Mucosa of rectum (tissue), 2 donors: ENCODE results near the gene YIPF3.
A peak's percentile ranks its signal among the peaks of the same experiment; 100 is the strongest.

Experiments
- H3K27ac ChIP-seq, 2 donors: one replicate each; pipeline ENCODE4 v1.7.0; 2013; ENCODE audit warnings: inconsistent platforms in 2 of 2, low read depth in 2 of 2, low read length in 2 of 2
- H3K27me3 ChIP-seq, 2 donors: one replicate each; pipeline ENCODE4 v1.7.0; 2013; ENCODE audit warnings: low read length in 2 of 2; ENCODE audit not compliant: control insufficient read depth in 2 of 2, insufficient read depth in 2 of 2
- H3K36me3 ChIP-seq, 2 donors: one replicate each; pipeline ENCODE4 v1.7.0; 2013; ENCODE audit warnings: low read length in 2 of 2; ENCODE audit not compliant: control insufficient read depth in 2 of 2, insufficient read depth in 2 of 2
- H3K4me1 ChIP-seq, 2 donors: one replicate each; pipeline ENCODE4 v1.7.0; 2013; ENCODE audit warnings: low read length in 2 of 2, mild to moderate bottlenecking in 1 of 2; ENCODE audit not compliant: control insufficient read depth in 2 of 2, insufficient read depth in 2 of 2
- H3K4me3 ChIP-seq, 2 donors: one replicate each; pipeline ENCODE4 v1.7.0; 2013; ENCODE audit warnings: low read length in 2 of 2
- H3K9ac ChIP-seq, 2 donors: one replicate each; pipeline ENCODE4 v1.7.0; 2013; ENCODE audit warnings: low read length in 2 of 2, low read depth in 1 of 2, mild to moderate bottlenecking in 1 of 2
- H3K9me3 ChIP-seq, 2 donors: one replicate each; pipeline ENCODE4 v1.7.0; 2013; ENCODE audit warnings: low read length in 2 of 2; ENCODE audit not compliant: control insufficient read depth in 2 of 2
- donor health status: healthy.
- donor health status: Normal muscosa, but diverticular disease.

Gene YIPF3

DNA sequence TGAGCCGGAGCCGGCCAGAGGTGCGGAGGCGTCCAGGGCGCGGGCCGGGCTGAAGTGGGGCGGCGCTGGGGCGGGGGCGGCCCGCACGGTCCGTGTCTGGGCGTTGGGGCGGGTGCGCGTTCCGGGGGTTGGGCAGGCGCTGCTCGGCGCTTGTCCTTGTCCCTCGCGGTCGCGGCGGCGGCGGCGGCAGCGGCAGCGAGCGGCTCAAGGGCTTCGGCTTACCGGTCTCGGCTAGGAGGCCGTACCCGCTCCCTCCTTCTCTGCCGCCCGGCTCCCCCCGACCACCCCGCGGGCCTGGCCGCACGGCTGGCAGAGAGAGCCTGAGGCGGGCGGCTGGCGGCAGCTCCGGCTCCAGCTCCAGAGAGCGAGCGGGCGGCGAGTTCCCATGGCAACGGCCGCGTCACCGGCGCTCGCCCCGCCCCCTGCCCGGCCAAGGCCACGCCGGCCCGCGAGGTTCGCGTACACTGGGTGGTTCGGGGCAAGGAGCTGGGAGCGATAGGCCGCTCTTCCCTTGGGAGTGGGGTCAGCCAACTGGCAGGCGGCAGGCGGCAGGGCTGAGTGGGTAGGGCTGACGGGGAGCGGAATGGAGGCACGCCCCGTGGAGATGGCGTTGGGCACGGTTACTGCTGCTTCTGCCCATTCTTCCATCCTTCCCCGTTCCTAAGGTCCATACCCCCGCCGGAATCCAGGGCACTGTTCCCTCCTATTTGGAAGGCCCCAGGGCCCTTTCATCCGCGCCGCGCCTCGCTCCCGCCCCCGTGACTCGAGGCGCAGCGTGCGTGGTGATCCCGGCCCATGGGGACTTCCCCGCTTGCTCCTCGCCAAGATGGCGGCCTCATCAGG, 6.5 kb downstream of the YIPF3 start, which contains the start of gene LRRC73:
LRRC73 (minus strand) TSS at position 363 of the 843 bp plus-strand sequence. CDS start 561 bp downstream, outside the sequence.
- H3K27me3 ChIP-seq, result peaks cover 8% of the 10 kb centered on the region in 2 donors
- peak within 1 kb of the TSS; percentile 60 to 75 for H3K4me3 ChIP-seq
- H3K27ac ChIP-seq, result peak within 1 kb of the TSS; percentile 75 to 89
- H3K4me1 ChIP-seq, result peaks cover 20 to 22% of the 10 kb centered on the region in 2 donors
- H3K9ac ChIP-seq, result peak within 1 kb of the TSS; percentile 44 to 65
- H3K9me3 ChIP-seq, result no peaks in the 10 kb centered on the region
- peaks cover 32 to 44% of the 10 kb centered on the region in 2 donors for H3K36me3 ChIP-seq

DNA sequence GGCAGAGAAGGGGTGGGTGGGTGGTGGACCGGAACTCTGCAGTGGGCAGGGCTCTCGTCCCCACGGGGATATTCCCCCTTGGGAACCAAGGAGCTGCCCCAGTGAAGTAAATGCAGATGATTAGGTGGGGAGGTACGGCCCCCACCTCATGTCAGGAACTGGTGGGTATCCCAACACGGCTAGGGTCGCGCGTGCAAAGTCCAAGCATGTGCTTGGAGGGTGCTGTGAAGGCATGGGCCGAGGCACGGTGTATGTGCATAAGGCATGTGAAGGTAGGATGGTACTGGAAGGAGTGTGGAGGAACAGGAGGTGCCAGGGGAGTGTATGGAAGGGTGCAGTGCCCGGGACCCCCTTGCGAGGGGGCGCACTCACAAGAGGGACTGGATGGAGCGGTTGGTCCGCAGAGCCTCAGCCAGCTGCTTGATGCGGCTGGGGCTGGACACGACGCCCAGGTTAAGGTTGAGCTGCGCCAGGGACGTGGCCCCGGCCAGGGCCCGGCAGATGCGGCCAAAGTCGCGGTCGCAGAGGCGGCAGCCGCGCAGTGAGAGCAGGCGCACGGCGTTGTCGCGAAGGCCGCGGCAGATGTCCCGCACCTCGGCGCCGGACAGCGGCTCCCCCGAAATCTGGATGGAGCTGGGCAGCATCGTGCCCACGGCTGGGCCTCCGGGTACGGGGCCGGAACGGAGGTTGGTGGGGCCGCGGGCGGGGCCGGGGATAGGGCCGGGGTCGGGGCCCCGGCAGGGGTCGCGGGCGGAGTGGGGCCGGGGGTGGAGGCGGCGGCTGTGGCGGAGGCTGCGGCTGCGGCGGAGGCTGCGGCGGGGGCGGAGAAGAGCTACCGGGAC, 7.4 kb downstream of the YIPF3 start:
- H3K9me3 ChIP-seq, result no peaks in the 10 kb centered on the region
- peak overlapping the region in 1 of 2 donors; percentile 44 for H3K9ac ChIP-seq
- H3K4me1 ChIP-seq, result peaks cover 18 to 20% of the 10 kb centered on the region in 2 donors
- H3K27ac ChIP-seq, result no peak overlapping the region
- H3K36me3 ChIP-seq, result peaks cover 33 to 44% of the 10 kb centered on the region in 2 donors
- peak overlapping the region; percentile 60 to 61 for H3K4me3 ChIP-seq
- H3K27me3 ChIP-seq, result peaks cover 8% of the 10 kb centered on the region in 2 donors

DNA sequence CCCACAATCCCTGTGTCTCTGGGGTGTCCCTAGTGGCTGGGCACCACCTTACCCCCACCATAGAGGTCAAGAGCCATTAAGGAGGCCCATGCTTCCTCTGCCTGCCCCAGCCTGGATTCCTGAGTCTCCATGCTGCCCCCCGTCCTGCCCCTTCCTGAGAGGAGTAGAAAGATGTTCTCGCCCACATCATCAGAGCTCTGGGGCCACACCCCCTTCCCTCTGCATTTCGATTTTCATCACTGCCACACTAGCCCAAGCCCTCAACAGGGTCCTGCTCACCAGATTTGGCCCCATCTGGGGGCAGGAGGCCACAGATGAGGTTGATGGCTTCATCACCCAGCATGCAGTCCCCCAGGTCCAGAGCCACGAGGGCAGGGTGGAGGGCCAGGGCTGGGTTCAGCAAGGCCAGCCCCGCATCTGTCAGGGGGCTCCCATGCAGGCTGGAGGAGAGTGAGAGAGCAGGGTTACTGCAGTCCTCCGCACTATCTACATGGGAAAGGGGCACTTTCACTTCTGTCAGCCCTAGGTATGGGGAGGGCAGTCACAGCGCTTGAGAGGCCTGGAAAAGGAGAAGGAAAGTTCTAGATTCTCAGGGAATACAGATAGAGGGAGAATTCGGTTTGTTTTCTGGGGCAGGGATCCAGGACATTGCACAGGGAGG, 8.1 kb downstream of the YIPF3 start:
- H3K4me1 ChIP-seq, result peaks cover 18 to 20% of the 10 kb centered on the region in 2 donors
- peaks cover 34 to 38% of the 10 kb centered on the region in 2 donors for H3K36me3 ChIP-seq
- no peak overlapping the region for H3K9ac ChIP-seq
- H3K27me3 ChIP-seq, result peaks cover 8% of the 10 kb centered on the region in 2 donors
- no peaks in the 10 kb centered on the region for H3K9me3 ChIP-seq
- no peak overlapping the region for H3K27ac ChIP-seq
- H3K4me3 ChIP-seq, result peak overlapping the region in 1 of 2 donors; percentile 61

DNA sequence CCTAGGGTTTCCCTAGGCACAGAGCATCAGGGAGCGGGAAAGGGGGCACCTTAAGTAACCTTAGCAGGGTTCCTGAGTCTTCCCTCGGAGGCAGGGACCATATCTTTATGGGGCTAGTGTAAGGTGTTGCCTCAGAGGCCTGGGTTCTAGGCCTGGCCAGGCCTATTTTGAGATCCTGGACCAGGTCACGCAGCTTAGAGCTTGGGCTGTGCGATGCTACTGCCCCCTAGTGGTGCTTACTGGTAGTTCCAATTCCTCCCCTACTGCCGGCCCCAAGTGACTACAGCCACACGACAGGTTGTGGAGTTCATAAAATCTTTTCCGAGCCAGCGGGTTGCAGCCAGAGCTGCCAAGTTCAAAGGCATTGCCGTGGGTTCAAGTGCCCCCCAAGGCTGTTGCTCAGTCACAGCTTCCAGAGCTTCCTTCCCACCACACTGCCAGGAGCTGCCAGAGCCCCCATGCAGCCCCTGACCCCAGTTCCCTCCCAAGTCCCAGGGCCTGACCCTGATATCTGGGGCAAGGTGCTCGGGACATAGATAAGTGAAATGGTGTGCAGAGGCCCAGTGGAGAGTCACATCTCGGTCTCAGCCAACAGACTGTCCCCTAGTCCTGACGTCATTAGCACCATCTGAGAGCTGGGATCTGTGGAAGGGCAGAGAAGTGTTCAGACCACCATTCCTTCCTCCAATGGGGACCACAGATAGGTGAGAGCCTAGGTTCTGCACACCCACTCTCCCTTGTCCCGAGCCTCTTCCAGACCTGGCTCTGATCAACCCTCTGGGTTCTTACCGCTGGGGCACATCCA, 9.9 kb downstream of the YIPF3 start:
- Histone ChIP-seq H3K9me3 (no peaks in the 10 kb centered on the region), H3K4me3 (no peak overlapping the region), H3K27ac (no peak overlapping the region), H3K27me3 (peaks cover 8% of the 10 kb centered on the region in 2 donors), H3K36me3 (peaks cover 29 to 38% of the 10 kb centered on the region in 2 donors), H3K4me1 (peaks cover 18 to 20% of the 10 kb centered on the region in 2 donors), H3K9ac (no peak overlapping the region)

- peaks cover 8% of the 10 kb centered on the region in 2 donors for H3K27me3 ChIP-seq
- H3K4me1 ChIP-seq, result peaks cover 17 to 18% of the 10 kb centered on the region in 2 donors
- H3K9ac ChIP-seq, result no peak overlapping the region
- H3K4me3 ChIP-seq, result no peak overlapping the region
- H3K36me3 ChIP-seq, result peaks cover 27 to 35% of the 10 kb centered on the region in 2 donors
- H3K27ac ChIP-seq, result no peak overlapping the region
- no peaks in the 10 kb centered on the region for H3K9me3 ChIP-seq
These were observed 10.6 kb downstream of the YIPF3 start for GRCh38 chr6:43506171-43506570.

- Histone ChIP-seq H3K27ac (no peak overlapping the region), H3K4me1 (peaks cover 13 to 14% of the 10 kb centered on the region in 2 donors), H3K9ac (no peak overlapping the region), H3K27me3 (peaks cover 8% of the 10 kb centered on the region in 2 donors), H3K4me3 (no peak overlapping the region), H3K36me3 (peaks cover 32 to 38% of the 10 kb centered on the region in 2 donors), H3K9me3 (no peaks in the 10 kb centered on the region)
These were observed 11.0 kb downstream of the YIPF3 start for GRCh38 chr6:43505718-43506117.

DNA sequence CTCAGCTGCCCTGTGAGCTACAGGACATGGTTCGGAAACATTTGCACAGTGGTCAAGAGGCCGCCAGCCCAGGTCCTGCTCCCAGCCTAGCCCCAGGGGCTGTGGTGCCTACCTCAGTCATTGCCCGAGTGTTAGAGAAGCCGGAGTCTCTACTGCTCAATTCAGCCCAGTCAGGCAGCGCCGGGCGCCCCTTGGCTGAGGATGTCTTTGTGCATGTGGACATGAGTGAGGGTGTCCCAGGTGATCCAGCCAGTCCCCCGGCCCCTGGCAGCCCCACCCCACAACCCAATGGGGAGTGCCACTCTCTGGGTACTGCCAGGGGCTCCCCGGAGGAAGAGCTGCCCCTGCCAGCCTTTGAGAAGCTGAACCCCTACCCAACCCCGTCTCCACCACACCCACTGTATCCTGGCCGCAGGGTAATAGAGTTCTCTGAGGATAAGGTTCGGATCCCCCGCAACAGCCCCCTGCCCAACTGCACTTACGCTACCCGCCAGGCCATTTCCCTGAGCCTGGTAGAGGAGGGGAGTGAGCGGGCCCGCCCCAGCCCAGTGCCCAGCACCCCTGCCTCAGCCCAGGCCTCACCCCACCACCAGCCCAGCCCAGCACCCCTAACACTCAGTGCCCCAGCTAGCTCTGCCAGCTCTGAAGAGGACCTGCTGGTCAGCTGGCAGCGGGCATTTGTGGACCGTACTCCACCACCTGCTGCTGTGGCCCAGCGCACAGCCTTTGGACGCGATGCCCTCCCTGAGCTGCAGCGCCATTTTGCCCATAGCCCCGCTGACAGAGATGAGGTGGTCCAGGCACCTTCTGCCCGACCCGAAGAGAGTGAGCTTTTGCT, 11.8 kb downstream of the YIPF3 start:
- Histone ChIP-seq H3K27ac (no peak overlapping the region), H3K27me3 (peaks cover 8% of the 10 kb centered on the region in 2 donors), H3K9ac (no peak overlapping the region), H3K4me3 (no peak overlapping the region), H3K9me3 (no peaks in the 10 kb centered on the region), H3K36me3 (peaks cover 37 to 45% of the 10 kb centered on the region in 2 donors), H3K4me1 (peaks cover 9 to 10% of the 10 kb centered on the region in 2 donors)

- Histone ChIP-seq H3K27ac (no peak overlapping the region), H3K36me3 (peaks cover 52 to 61% of the 10 kb centered on the region in 2 donors), H3K27me3 (peaks cover 4 to 8% of the 10 kb centered on the region in 2 donors), H3K9me3 (no peaks in the 10 kb centered on the region), H3K9ac (no peak overlapping the region), H3K4me1 (peaks cover under 1 to 3% of the 10 kb centered on the region in 2 donors), H3K4me3 (no peak overlapping the region)
These were observed 13.3 kb downstream of the YIPF3 start for GRCh38 chr6:43503443-43503842.
